NB4 (cell line): ENCODE measurements around the gene TTC33.

Source experiments
- DNase-seq: peaks from one replicate; pipeline ENCODE4 v3.0.0; 2010; ENCODE audit warnings: low read depth
- H3K4me3 ChIP-seq: one replicate; pipeline ENCODE4 v1.5.1; 2011; ENCODE audit warnings: mild to moderate bottlenecking, low read depth, low read length, moderate library complexity
- CTCF ChIP-seq: IDR thresholded peaks from one replicate; pipeline ENCODE4 v1.5.1; 2012; ENCODE audit warnings: low read depth, low read length
- MYC ChIP-seq: IDR thresholded peaks from 2 replicates; pipeline ENCODE4 v1.6.1; 2011; ENCODE audit warnings: low read depth, low read length
- POLR2A ChIP-seq: IDR thresholded peaks from 2 replicates; pipeline ENCODE4 v1.6.1; 2011; ENCODE audit warnings: mild to moderate bottlenecking; ENCODE audit not compliant: insufficient read length; ENCODE audit errors: extremely low read depth
- TF ChIP-seq, protein P1 (sequence below): IDR thresholded peaks from 2 replicates; pipeline ENCODE4 v1.6.1; 2011; ENCODE audit warnings: low read depth, low read length

Gene TTC33

DNA sequence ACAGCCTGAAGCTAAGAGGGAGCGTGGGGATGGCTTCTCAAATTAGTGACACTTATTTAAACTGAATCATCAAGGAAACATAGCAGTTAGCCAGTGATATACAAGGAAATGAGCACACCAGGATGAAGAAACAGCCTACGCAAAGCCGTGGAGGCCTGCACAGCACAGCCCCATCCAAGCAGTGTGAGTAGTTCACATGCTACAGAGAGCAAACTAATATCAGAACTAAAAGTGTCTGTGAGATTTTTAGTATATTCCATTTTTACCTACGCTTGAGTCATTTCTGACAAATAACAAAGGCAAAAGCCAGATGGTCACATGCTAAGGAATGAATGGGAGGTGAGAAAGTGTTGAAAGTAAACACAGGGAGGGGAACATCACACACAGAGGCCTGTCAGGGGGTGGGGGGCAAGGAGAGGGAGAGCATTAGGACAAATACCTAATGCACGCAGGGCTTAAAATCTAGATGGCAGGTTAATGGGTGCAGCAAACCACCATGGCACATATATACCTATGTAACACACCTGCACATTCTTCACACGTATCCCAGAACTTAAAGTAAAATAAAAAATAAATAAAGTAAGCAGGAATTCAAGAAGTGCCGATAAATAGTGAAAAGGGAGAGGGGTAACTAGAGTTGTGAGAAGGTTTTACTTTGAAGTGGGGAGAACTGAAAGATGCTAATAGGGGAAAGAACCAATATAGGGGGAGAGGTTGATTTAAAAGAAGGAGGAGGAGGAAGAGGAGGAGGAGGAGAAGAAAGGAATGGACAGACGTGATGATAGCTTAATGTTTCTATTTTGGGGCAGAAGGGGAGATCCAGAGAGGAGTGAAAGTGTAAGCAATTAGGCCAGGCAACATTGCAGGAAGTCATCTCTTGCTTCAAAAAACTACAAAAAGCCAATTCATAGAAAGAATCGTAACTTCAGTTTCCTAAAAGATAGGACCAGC is 177.0 kb downstream of the TTC33 start:
- TF ChIP-seq MYC (no peak), CTCF (no peak), POLR2A (no peak)
- TF ChIP-seq, protein P1, sequence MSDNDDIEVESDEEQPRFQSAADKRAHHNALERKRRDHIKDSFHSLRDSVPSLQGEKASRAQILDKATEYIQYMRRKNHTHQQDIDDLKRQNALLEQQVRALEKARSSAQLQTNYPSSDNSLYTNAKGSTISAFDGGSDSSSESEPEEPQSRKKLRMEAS = no peak
- H3K4me3 ChIP-seq = no peak overlapping the region
- peak; percentile 8 for DNase-seq

DNA sequence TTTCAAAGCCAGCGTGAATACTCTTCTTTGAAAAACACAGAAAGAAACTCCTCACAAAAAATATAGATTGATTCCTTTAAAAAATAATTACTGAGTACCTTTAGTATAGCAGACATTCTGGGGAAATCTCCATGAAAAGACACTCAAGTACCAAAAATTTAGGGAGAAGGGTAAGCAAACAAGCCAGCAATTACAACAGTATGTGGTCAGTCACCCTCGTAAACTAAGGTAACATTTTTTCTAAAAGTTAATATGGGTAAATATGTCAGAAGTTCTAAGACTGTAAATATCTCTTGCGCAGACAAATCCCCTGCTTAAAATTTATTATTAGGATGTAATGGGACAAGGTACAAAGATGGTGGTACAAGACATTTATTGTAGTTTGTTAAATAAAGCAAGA is 178.0 kb downstream of the TTC33 start:
- no peak for DNase-seq
- H3K4me3 ChIP-seq = no peak overlapping the region
- TF ChIP-seq CTCF (no peak), POLR2A (no peak)

- TF ChIP-seq POLR2A (no peak), CTCF (no peak), MYC (no peak)
- TF ChIP-seq, protein P1 = no peak
- DNase-seq = no peak
- H3K4me3 ChIP-seq = no peak overlapping the region
Measured at GRCh38 chr5:40575921-40576320, 179.8 kb downstream of the TTC33 start.

DNA sequence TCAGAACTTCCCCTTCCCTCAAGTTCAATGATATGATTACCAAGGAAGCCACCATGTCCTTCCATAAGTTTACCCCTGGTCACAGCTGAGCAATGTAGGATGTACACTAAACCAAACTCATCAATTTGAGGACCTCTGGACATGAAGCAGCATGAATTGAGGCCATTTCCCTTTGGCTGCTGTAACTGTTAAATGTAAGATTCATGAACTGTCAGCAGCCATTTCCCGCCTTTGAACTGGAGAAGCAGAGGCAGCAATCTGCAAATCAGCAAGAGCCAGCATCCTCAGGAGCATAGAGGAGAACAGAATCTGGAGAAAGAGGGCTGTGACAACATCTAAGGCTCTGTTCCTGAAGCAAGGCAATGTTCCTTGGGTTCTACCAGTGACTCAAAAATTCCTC is 180.3 kb downstream of the TTC33 start:
- H3K4me3 ChIP-seq = no peak overlapping the region
- TF ChIP-seq MYC (no peak), POLR2A (no peak), CTCF (no peak)
- TF ChIP-seq, protein P1 = no peak
- DNase-seq = no peak

DNA sequence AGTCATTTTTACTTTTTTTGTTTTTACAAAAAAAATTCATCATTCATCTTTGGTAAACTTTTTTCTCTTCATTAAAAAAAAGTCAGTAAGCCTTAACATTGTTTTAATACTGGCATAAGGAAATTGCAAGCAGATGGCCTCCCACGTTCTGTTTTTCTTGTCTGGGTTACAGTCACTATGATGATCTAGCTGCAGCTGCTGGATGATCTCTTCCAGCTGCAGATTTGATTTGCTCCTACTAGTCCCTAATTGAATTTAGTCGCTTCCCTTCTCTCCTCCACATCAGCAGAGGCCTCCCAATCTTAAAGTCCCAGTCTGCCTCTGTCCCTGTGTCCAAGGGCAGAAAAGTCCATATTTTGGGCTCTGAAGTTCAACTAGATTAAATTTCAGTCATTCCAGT is 182.8 kb downstream of the TTC33 start:
- TF ChIP-seq, protein P1 = no peak
- TF ChIP-seq MYC (no peak), POLR2A (no peak), CTCF (no peak)
- no peak overlapping the region for H3K4me3 ChIP-seq
- DNase-seq = no peak
